ENCODE results near the gene CEMP1.

Gene CEMP1

GRCh38 chr16:2483939-2484897 lies 47.0 kb downstream of the CEMP1 start:
- DNase-seq: no peak

- DNase-seq: no peak
These were observed 48.3 kb downstream of the CEMP1 start for GRCh38 chr16:2482708-2483534.

GRCh38 chr16:2482249-2482648 lies 49.0 kb downstream of the CEMP1 start:
- DNase-seq: no peak

GRCh38 chr16:2481676-2482075 lies 49.5 kb downstream of the CEMP1 start:
- no peak for DNase-seq

GRCh38 chr16:2480948-2481347 lies 50.3 kb downstream of the CEMP1 start:
- no peak for DNase-seq
